LoVo (cell line): ENCODE data around the gene C7orf57.

Experiments used
- DNase-seq: peaks from one replicate; pipeline ENCODE4 v3.0.0-alpha.2; 2016; ENCODE audit warnings: low spot score

C7orf57 gene

DNA sequence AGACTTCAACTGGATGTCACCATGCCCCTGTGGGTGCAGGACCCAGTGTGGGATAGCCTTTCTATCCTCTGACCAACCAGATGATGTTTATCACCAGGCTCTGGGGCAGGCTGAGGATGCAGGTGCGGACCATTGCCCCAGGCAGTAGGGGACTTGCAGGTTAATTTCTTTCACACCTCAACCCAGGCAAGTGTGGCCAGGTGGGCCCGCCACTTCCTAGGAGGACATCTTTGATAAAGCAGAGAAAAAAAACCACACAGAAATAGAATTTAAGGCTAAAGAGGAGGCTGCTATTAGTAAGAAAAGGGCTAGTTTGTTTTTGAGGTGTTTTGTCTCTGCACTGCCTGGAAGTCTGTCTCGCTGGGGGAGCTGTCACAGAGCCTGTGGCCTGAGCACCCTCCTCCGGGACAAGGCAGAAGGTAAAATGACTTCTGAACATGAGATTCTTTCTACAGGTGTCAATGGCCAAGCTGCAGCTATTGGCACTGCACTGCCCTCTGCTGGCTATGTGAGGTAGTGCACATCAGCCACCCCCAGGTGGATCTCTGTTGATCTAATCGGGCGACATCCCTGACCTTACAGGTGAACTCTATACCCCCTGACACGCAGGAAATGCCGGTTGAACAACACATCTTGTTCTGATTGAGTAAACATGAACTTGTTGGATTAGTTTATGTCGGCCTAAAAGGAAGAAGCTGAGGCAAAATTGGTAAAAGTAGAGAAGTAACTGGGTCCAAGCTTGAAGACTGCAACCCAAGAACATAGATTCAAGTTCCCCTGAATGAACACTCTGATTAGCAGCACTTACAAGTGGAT is 74.7 kb downstream of the C7orf57 start:
- peak; percentile 82 for DNase-seq

DNA sequence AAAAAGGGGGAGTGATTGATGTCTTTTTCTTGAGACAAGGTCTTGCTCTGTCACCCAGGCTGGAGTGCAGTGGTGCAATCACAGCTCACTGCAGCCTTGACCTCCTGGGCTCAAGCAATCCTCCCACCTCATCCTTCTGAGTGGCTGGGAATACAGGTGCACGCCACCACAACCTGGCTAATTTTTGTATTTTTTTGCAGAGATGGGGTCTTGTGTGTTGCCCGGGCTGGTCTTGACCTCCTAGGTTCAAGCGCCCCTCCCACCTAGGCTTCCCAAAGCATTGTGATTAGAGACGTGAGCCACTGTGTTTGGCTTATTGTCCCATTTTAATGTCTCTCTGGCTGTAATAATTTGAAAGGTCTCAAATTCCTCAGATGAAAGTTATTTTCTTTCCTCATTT is 75.5 kb downstream of the C7orf57 start:
- DNase-seq, result no peak
